ENCODE data around the gene NSMF.

Gene NSMF

GRCh38 chr9:137433349-137433915, 25.7 kb downstream of the NSMF start:
- DNase-seq (ENCODE audit: insufficient read length, low spot score): no peak
- no peak for FAIRE-seq
- no peak for TF ChIP-seq POLR2A (IDR thresholded peaks at IDR 0.05; ENCODE audit: low read depth, low read length)

GRCh38 chr9:137432687-137433348, 26.3 kb downstream of the NSMF start:
- no peak for TF ChIP-seq POLR2A (IDR thresholded peaks at IDR 0.05; ENCODE audit: low read depth, low read length)
- DNase-seq (ENCODE audit: insufficient read length, low spot score): no peak
- FAIRE-seq: no peak

GRCh38 chr9:137431416-137431931, 27.7 kb downstream of the NSMF start:
- no peak for FAIRE-seq
- TF ChIP-seq POLR2A (IDR thresholded peaks at IDR 0.05; ENCODE audit: low read depth, low read length): no peak
- DNase-seq (ENCODE audit: insufficient read length, low spot score): no peak

GRCh38 chr9:137430723-137431415, 28.3 kb downstream of the NSMF start:
- no peak for FAIRE-seq
- DNase-seq (ENCODE audit: insufficient read length, low spot score): no peak
- TF ChIP-seq POLR2A (IDR thresholded peaks at IDR 0.05; ENCODE audit: low read depth, low read length): no peak

GRCh38 chr9:137429974-137430722, 29.0 kb downstream of the NSMF start:
- TF ChIP-seq POLR2A (IDR thresholded peaks at IDR 0.05; ENCODE audit: low read depth, low read length): no peak
- DNase-seq (ENCODE audit: insufficient read length, low spot score) (no peak), FAIRE-seq (no peak)

GRCh38 chr9:137429546-137429890, 29.6 kb downstream of the NSMF start:
- DNase-seq (ENCODE audit: insufficient read length, low spot score) (no peak), FAIRE-seq (no peak)
- TF ChIP-seq POLR2A (IDR thresholded peaks at IDR 0.05; ENCODE audit: low read depth, low read length): no peak

- FAIRE-seq (no peak), DNase-seq (ENCODE audit: insufficient read length, low spot score) (no peak)
- TF ChIP-seq POLR2A (IDR thresholded peaks at IDR 0.05; ENCODE audit: low read depth, low read length): no peak
Measured at GRCh38 chr9:137428841-137429545, 30.1 kb downstream of the NSMF start.

- DNase-seq (ENCODE audit: insufficient read length, low spot score): no peak
- FAIRE-seq: no peak
- TF ChIP-seq POLR2A (IDR thresholded peaks at IDR 0.05; ENCODE audit: low read depth, low read length): no peak
Measured at GRCh38 chr9:137428311-137428630, 30.9 kb downstream of the NSMF start.

GRCh38 chr9:137427454-137428310, 31.5 kb downstream of the NSMF start:
- DNase-seq (ENCODE audit: insufficient read length, low spot score) (no peak), FAIRE-seq (no peak)
- TF ChIP-seq POLR2A (IDR thresholded peaks at IDR 0.05; ENCODE audit: low read depth, low read length): no peak

- DNase-seq (ENCODE audit: insufficient read length, low spot score) (no peak), FAIRE-seq (no peak)
- TF ChIP-seq POLR2A (IDR thresholded peaks at IDR 0.05; ENCODE audit: low read depth, low read length): no peak
Measured at GRCh38 chr9:137426018-137426681, 33.0 kb downstream of the NSMF start.

- DNase-seq (ENCODE audit: insufficient read length, low spot score): peak; percentile 93
- peak; percentile 70 for FAIRE-seq
- no peak for TF ChIP-seq POLR2A (IDR thresholded peaks at IDR 0.05; ENCODE audit: low read depth, low read length)
Measured at GRCh38 chr9:137423514-137424291, 35.4 kb downstream of the NSMF start.

Data from H54 (cell line).